GM12875 (cell line): ENCODE measurements around the gene DAZAP2.
A peak's percentile ranks its signal among the peaks of the same experiment; 100 is the strongest.

ENCODE experiments used
- H3K4me3 ChIP-seq: one replicate; pipeline ENCODE4 v1.5.1; 2011; ENCODE audit warnings: low read depth, low read length, control low read depth
- TF ChIP-seq, protein P1 (sequence below): IDR thresholded peaks from 2 replicates; pipeline ENCODE4 v1.5.1; 2011; ENCODE audit warnings: low read depth, mild to moderate bottlenecking, control low read depth, inconsistent platforms, low read length, moderate library complexity, borderline replicate concordance; ENCODE audit not compliant: insufficient read depth

Gene DAZAP2

DNA sequence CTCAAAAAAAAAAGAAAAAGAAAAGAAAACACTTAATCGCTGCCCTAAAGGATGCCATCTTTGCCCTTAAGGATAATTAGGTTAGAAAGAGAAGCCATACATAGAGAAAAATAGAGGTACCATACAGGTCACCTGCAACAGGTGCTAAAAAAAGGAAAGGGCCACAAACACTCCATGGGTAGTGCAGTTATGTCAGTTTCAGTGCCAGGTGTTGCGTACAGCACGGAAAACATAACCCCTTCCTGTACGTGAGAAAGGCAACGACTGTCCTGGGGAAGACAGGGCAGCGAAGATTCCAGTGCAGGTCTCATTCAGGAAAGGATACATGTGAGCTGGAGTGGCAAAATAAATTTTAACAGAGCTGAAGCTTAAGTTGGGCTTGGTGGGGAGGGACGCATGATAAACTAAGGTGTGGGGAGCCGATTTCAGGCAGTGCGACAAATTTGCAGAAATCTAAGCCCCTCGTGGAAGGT, 553 bp upstream of the DAZAP2 start:
- peak overlapping the region; percentile 55 for H3K4me3 ChIP-seq
- TF ChIP-seq, protein P1, sequence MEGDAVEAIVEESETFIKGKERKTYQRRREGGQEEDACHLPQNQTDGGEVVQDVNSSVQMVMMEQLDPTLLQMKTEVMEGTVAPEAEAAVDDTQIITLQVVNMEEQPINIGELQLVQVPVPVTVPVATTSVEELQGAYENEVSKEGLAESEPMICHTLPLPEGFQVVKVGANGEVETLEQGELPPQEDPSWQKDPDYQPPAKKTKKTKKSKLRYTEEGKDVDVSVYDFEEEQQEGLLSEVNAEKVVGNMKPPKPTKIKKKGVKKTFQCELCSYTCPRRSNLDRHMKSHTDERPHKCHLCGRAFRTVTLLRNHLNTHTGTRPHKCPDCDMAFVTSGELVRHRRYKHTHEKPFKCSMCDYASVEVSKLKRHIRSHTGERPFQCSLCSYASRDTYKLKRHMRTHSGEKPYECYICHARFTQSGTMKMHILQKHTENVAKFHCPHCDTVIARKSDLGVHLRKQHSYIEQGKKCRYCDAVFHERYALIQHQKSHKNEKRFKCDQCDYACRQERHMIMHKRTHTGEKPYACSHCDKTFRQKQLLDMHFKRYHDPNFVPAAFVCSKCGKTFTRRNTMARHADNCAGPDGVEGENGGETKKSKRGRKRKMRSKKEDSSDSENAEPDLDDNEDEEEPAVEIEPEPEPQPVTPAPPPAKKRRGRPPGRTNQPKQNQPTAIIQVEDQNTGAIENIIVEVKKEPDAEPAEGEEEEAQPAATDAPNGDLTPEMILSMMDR: no peak

DNA sequence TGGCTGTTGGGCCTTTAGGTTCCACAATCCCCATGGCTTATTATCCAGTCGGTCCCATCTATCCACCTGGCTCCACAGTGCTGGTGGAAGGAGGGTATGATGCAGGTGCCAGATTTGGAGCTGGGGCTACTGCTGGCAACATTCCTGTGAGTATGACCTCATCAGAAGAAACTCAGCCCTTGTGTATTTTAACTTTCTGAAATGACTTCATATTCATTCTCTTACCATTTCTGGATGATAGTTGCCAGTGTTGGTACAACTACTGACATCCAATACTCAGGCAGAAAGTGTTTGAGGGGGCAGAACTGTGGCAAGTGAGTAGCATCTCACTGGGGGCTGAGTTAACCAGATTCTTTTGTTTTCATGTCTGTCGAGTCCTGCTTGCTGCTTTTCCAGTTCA, 2.3 kb downstream of the DAZAP2 start:
- TF ChIP-seq, protein P1: no peak
- H3K4me3 ChIP-seq: no peak overlapping the region

GRCh38 chr12:51242120-51242519, 3.5 kb downstream of the DAZAP2 start:
- TF ChIP-seq, protein P1: no peak
- H3K4me3 ChIP-seq: no peak overlapping the region

GRCh38 chr12:51242876-51243275, 4.2 kb downstream of the DAZAP2 start:
- H3K4me3 ChIP-seq: no peak overlapping the region
- TF ChIP-seq, protein P1: no peak

GRCh38 chr12:51244269-51244668, 5.6 kb downstream of the DAZAP2 start:
- no peak overlapping the region for H3K4me3 ChIP-seq
- TF ChIP-seq, protein P1: no peak

- TF ChIP-seq, protein P1: no peak
- H3K4me3 ChIP-seq: no peak overlapping the region
Measured at GRCh38 chr12:51245476-51246253, 7.0 kb downstream of the DAZAP2 start.

GRCh38 chr12:51246254-51246853, 7.7 kb downstream of the DAZAP2 start:
- TF ChIP-seq, protein P1: no peak
- H3K4me3 ChIP-seq: no peak overlapping the region
